Mucosa of descending colon (tissue), 3 donors: ENCODE data around the gene GAS2L3. TPM values are rescaled to one million over a fixed set of nuclear protein-coding genes. Genes with fewer than 3 reads are reported as not detected.
A peak's percentile ranks its signal among the peaks of the same experiment; 100 is the strongest.

Experiments
- ATAC-seq: fragments of 200-7000 bp; cut with Tn5 transposase; one replicate; pipeline ENCODE4 v1.9.1; 2020; ENCODE audit warnings: mild to moderate bottlenecking, moderate library complexity
- DNase-seq, 3 donors: peaks; one replicate each; pipeline ENCODE4 v3.0.0-alpha.2; 2020
- H3K36me3 ChIP-seq: fragments of 200-600 bp; one replicate; pipeline ENCODE4 v1.8.0; 2021; ENCODE audit warnings: low read depth, mild to moderate bottlenecking
- H3K4me1 ChIP-seq: fragments of 200-600 bp; one replicate; pipeline ENCODE4 v1.8.0; 2021; ENCODE audit warnings: low read depth, mild to moderate bottlenecking
- H3K4me3 ChIP-seq: fragments of 200-600 bp; one replicate; pipeline ENCODE4 v1.8.0; 2021; ENCODE audit warnings: mild to moderate bottlenecking
- H3K9me3 ChIP-seq: fragments of 200-600 bp; one replicate; pipeline ENCODE4 v1.8.0; 2021; ENCODE audit warnings: mild to moderate bottlenecking
- intact Hi-C, 2 donors: fragments of 100-400 bp; cut with DNase I in 1 of 2; cut with micrococcal nuclease in 1 of 2; formaldehyde crosslinking; loops; one replicate each; pipeline versions ENCODE4 v1.11.0 to v1.11.1; 2022; cut with DNase I, micrococcal nuclease
- total RNA-seq, 3 donors: library from RNA; stranded (reverse); fragmentation: NEBNext Ultra II Directional in 2 of 3; extraction: Animal tissue kit (Norgen Biotek cat#: 25700) in 2 of 3; gene quantifications; one replicate each; pipeline versions ENCODE4 v1.2.1 to v1.2.4, GENCODE V29; 2021 to 2023
- TF ChIP-seq, protein P1 (sequence below): fragments of 200-600 bp; IDR thresholded peaks from one replicate; pipeline ENCODE4 v1.8.0; 2022; ENCODE audit warnings: antibody characterized with exemption, mild to moderate bottlenecking
- donor health status: DM: no; HTN: no; CAD: no; lungs with moderate emphysema.
- donor health status: DM: no; HTN: no; CAD: no.
- donor health status: DM: no; HTN: yes; CAD: no.

Gene GAS2L3
- total RNA-seq, 3 donors from 2014 or later: 14.0 to 24.0 (median 22.9) TPM

DNA sequence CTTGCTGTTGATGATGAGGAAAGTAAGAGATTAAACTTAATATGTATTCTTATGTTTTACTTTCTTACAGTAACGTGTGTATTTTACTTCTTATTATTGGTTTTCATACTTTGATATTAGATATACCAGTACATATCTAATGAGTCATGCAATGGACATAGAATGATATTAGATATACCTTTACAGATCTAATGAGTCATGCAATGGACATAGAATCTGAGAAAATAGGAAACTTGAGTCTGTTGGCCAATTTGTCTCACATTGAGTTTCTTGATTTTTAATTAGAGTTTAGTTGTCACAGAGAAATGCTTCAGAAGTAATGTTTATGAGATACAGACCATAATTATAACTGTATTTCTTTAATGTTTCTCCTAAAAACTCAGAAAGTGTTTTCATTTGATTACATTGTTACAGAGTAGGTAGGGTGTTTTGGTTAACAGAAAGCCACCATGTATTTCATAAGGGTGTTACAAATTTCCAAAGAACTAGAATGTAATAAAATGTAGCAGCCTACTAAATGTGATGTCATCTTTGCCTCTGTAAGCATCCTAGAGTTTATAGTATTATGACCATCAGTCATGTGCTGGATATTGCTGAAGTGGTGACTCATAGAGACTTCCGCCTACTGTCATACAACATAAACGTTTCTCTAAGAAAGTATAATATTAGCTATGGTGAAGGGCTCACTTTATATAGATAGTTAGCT lies 3.0 kb downstream of the GAS2L3 start:
- ATAC-seq (peak; percentile 76), DNase-seq (peak in 1 of 3 donors; percentile 34)
- Histone ChIP-seq H3K4me3 (no peak overlapping the region), H3K36me3 (no peaks in the 10 kb centered on the region), H3K4me1 (peaks cover 11% of the 10 kb centered on the region), H3K9me3 (no peaks in the 10 kb centered on the region)
- intact Hi-C loops: no loop called here
- TF ChIP-seq, protein P1, sequence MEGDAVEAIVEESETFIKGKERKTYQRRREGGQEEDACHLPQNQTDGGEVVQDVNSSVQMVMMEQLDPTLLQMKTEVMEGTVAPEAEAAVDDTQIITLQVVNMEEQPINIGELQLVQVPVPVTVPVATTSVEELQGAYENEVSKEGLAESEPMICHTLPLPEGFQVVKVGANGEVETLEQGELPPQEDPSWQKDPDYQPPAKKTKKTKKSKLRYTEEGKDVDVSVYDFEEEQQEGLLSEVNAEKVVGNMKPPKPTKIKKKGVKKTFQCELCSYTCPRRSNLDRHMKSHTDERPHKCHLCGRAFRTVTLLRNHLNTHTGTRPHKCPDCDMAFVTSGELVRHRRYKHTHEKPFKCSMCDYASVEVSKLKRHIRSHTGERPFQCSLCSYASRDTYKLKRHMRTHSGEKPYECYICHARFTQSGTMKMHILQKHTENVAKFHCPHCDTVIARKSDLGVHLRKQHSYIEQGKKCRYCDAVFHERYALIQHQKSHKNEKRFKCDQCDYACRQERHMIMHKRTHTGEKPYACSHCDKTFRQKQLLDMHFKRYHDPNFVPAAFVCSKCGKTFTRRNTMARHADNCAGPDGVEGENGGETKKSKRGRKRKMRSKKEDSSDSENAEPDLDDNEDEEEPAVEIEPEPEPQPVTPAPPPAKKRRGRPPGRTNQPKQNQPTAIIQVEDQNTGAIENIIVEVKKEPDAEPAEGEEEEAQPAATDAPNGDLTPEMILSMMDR: no peak

GRCh38 chr12:100578923-100579322 lies 5.4 kb downstream of the GAS2L3 start:
- no peak for ATAC-seq
- Histone ChIP-seq H3K4me3 (no peak overlapping the region), H3K4me1 (peaks cover 11% of the 10 kb centered on the region), H3K9me3 (peaks cover 14% of the 10 kb centered on the region), H3K36me3 (no peaks in the 10 kb centered on the region)
- no peak for DNase-seq
- intact Hi-C loops: no loop called here
- TF ChIP-seq, protein P1: no peak

DNA sequence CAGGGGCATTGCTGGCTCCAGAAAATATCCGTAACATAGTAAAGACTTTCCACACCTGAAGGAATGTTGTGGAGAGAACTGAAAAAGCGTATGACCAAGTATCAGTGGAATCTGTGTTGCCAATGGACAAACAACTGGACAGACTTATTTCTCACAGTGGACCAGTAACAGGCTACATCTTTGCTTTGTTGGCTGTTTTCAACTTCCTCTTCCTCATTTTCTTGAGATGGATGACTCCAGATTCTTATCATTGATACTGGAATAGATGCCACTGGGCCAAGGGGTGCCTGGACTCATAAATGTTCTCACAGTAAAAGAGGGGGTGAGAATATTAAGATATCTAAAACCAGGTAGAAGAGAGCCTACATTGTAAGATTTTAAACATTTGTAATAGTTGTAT lies 6.4 kb downstream of the GAS2L3 start:
- Histone ChIP-seq H3K36me3 (no peaks in the 10 kb centered on the region), H3K4me3 (no peak overlapping the region), H3K9me3 (peaks cover 14% of the 10 kb centered on the region), H3K4me1 (peaks cover 8% of the 10 kb centered on the region)
- DNase-seq (no peak), ATAC-seq (no peak)
- intact Hi-C loops: no loop called here
- TF ChIP-seq, protein P1: no peak

- Histone ChIP-seq H3K4me3 (no peak overlapping the region), H3K9me3 (peaks cover 31% of the 10 kb centered on the region), H3K36me3 (no peaks in the 10 kb centered on the region), H3K4me1 (no peaks in the 10 kb centered on the region)
- TF ChIP-seq, protein P1: no peak
- ATAC-seq (no peak), DNase-seq (no peak)
- intact Hi-C loops: no loop called here
Observed at GRCh38 chr12:100584256-100584655, 10.8 kb downstream of the GAS2L3 start.

DNA sequence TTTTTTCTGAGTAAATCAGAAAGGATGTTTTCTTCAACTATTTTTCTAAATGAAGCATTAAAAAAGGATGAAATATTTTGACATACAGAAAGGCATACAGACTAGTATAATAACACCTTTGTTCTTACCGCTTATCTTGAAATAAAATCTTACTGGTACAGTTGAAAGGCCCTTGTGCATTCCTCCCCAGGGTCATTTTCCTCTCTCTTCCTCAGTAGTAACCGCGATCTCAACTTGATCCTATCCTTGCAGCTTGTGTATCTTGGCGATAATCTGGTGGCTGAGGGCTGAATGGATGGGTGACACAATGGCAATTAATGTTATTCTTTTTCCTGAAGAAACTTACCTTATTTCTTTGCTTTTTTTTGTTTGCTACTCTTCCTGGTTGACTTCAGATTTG lies 18.5 kb downstream of the GAS2L3 start:
- intact Hi-C loops: no loop called here
- Histone ChIP-seq H3K9me3 (peaks cover 15% of the 10 kb centered on the region), H3K4me1 (no peaks in the 10 kb centered on the region), H3K4me3 (no peak overlapping the region), H3K36me3 (no peaks in the 10 kb centered on the region)
- TF ChIP-seq, protein P1: no peak
- peak; percentile 53 for ATAC-seq
- no peak for DNase-seq
